Mucosa of stomach (tissue), 1 donor: ENCODE results near the gene MTRF1L.

Experiments
- H3K27me3 ChIP-seq: one replicate; pipeline ENCODE4 v1.7.0; 2013; ENCODE audit warnings: mild to moderate bottlenecking, low read length; ENCODE audit not compliant: control insufficient read depth, insufficient read depth
- H3K36me3 ChIP-seq: one replicate; pipeline ENCODE4 v1.7.0; 2013; ENCODE audit warnings: low read length; ENCODE audit not compliant: control insufficient read depth, insufficient read depth
- H3K4me1 ChIP-seq: one replicate; pipeline ENCODE4 v1.7.0; 2013; ENCODE audit warnings: mild to moderate bottlenecking, low read length; ENCODE audit not compliant: control insufficient read depth, insufficient read depth
- H3K4me3 ChIP-seq: one replicate; pipeline ENCODE4 v1.7.0; 2013; ENCODE audit warnings: low read length
- H3K9ac ChIP-seq: one replicate; pipeline ENCODE4 v1.7.0; 2013; ENCODE audit warnings: mild to moderate bottlenecking, low read length, moderate library complexity
- H3K9me3 ChIP-seq: one replicate; pipeline ENCODE4 v1.7.0; 2013; ENCODE audit warnings: mild to moderate bottlenecking, low read length, moderate library complexity; ENCODE audit not compliant: control insufficient read depth
- donor health status: Pancreatic carcinoma.

MTRF1L gene

GRCh38 chr6:152952866-152953509 is 49.5 kb downstream of the MTRF1L start:
- H3K27me3 ChIP-seq, result no peaks in the 10 kb centered on the region
- no peaks in the 10 kb centered on the region for H3K9me3 ChIP-seq
- H3K36me3 ChIP-seq, result no peaks in the 10 kb centered on the region
- H3K4me1 ChIP-seq, result no peaks in the 10 kb centered on the region
- no peak overlapping the region for H3K4me3 ChIP-seq
- H3K9ac ChIP-seq, result no peak overlapping the region

DNA sequence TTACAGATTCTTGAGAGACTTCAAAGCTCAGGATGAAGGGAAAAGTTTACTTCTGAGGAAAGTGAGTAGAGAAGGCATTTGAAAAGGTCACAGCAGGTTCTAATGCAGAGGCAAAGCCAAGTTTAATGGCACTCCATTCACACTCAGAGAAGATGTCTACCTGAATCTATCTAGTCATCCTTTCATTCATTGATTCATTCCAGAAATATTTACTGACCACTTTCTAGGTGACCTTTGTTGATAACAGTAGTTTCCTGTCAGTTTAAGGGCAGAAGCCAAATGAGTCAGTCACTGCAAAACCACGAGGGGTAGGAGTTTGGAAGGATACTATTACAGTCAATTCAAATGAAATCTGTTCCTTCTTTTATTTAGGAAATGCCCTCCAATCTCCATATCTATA is 50.5 kb downstream of the MTRF1L start:
- no peak overlapping the region for H3K4me3 ChIP-seq

GRCh38 chr6:152950240-152950639 is 52.3 kb downstream of the MTRF1L start:
- Histone ChIP-seq H3K4me1 (no peaks in the 10 kb centered on the region), H3K27me3 (no peaks in the 10 kb centered on the region), H3K36me3 (no peaks in the 10 kb centered on the region), H3K9me3 (no peaks in the 10 kb centered on the region), H3K9ac (no peak overlapping the region), H3K4me3 (no peak overlapping the region)

More for the DNA sequence above, 50.5 kb downstream of the MTRF1L start:
- Histone ChIP-seq H3K27me3 (no peaks in the 10 kb centered on the region), H3K9me3 (no peaks in the 10 kb centered on the region), H3K4me1 (no peaks in the 10 kb centered on the region), H3K36me3 (no peaks in the 10 kb centered on the region), H3K9ac (no peak overlapping the region)

DNA sequence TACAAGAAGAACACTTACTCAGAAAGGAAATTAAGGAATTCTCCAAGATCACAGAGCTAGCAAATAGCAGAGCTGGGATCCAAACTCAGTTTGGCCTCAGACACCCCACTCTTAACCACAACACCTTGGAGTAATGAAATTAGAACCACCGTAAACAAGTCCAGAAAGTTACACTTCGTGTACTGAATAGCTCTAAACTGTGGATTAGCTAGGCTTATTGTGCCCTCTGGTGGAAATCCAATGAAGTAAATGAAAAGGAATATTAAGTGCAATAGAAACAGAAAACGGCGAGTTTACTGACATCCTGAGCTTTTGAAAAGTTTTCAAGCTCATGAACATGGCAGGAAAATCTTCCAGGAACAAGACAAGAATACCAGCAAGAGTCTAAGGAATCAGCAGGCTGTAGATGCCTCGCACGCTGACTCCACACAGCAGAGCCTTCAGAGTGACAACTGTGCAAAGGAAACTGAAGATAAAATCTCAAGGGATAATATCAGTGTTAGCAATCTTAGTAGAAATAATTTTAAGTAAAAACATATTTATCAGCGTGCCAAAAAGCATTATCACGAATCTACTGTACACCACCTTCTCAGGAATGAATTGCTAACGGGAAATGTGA is 54.2 kb downstream of the MTRF1L start:
- Histone ChIP-seq H3K4me1 (no peaks in the 10 kb centered on the region), H3K9me3 (no peaks in the 10 kb centered on the region), H3K4me3 (no peak overlapping the region), H3K9ac (peak overlapping the region; percentile 13), H3K27me3 (no peaks in the 10 kb centered on the region), H3K36me3 (no peaks in the 10 kb centered on the region)

DNA sequence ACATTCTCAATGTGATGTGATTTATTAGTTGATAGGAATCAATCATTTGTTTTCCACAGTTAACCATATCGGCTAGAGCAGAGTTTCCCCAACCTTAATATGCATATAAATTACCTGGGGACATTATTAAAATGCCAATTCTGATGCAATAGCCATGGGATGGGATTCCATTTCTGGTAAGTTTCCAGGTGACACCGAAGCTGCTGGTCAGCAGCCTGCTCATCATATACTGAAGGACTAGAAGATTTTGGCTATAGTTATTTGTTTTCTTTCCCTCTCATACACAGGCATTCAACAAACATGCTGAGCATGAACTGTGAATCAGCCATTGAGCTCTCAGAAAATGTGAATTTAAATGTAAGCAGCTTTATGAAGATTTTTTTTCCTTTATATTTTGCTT is 55.5 kb downstream of the MTRF1L start:
- Histone ChIP-seq H3K27me3 (no peaks in the 10 kb centered on the region), H3K36me3 (no peaks in the 10 kb centered on the region), H3K4me3 (no peak overlapping the region), H3K9me3 (no peaks in the 10 kb centered on the region), H3K9ac (no peak overlapping the region), H3K4me1 (no peaks in the 10 kb centered on the region)

- Histone ChIP-seq H3K4me1 (no peaks in the 10 kb centered on the region), H3K9ac (no peak overlapping the region), H3K27me3 (no peaks in the 10 kb centered on the region), H3K9me3 (no peaks in the 10 kb centered on the region), H3K4me3 (no peak overlapping the region), H3K36me3 (no peaks in the 10 kb centered on the region)
These were observed 56.0 kb downstream of the MTRF1L start for GRCh38 chr6:152946484-152946883.

GRCh38 chr6:152943260-152943897 is 59.1 kb downstream of the MTRF1L start:
- Histone ChIP-seq H3K36me3 (no peaks in the 10 kb centered on the region), H3K9me3 (no peaks in the 10 kb centered on the region), H3K27me3 (no peaks in the 10 kb centered on the region), H3K9ac (no peak overlapping the region), H3K4me1 (no peaks in the 10 kb centered on the region), H3K4me3 (no peak overlapping the region)

DNA sequence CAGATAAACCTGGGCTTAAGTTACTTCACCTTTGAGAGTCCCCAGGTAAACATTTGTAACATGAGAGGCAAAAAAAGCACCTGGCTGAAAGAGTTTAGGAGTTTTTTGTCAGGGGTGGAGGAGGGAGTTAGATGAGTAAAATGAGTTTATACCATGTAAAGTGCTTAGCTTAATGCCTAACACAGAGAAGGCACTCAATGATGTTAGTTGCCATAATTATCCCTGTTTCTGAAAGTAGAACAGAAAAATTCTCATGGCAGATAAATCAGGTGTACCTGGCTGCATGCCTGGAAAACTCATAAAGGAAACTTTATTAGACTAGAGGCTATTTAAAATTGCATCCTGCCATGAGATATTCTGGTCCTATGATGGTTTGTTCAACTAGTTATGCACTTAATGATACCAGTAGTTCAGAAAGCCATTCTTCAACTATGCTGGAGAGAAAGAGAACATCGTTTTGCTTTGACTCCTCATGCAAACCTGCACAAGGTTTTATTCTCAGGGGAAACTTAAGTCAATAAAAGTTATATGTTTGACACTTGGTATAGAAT is 60.1 kb downstream of the MTRF1L start:
- Histone ChIP-seq H3K27me3 (no peaks in the 10 kb centered on the region), H3K9me3 (no peaks in the 10 kb centered on the region), H3K4me3 (no peak overlapping the region), H3K4me1 (no peaks in the 10 kb centered on the region), H3K36me3 (no peaks in the 10 kb centered on the region), H3K9ac (no peak overlapping the region)

DNA sequence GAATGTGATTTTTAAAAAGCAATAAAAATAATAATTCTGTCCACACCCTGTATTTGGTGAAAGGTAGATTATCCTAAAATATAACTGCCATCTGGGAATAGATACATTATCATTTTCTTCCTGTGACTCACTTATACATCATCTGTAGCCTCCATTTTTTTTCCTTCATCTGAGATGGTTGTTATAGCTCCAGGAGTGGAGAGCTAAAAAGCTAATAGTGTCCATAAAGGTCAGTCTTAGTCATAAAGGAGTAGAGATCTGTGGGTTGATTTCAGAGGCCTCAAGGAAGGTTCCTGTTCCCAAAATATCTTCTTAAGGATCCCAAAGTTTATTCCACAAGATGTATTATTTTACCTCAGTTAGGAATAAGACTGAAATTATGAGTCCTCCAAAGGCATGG is 60.8 kb downstream of the MTRF1L start:
- Histone ChIP-seq H3K9ac (no peak overlapping the region), H3K4me3 (no peak overlapping the region), H3K9me3 (no peaks in the 10 kb centered on the region), H3K27me3 (no peaks in the 10 kb centered on the region), H3K36me3 (no peaks in the 10 kb centered on the region), H3K4me1 (no peaks in the 10 kb centered on the region)
